Fibroblast of villous mesenchyme (primary cell): ENCODE data around the gene HMGB1. TPM values are rescaled to one million over a fixed set of nuclear protein-coding genes. Genes with fewer than 3 reads are reported as not detected.
"Not testable (repeated sequence)": the region's sequence is repeated elsewhere in the genome, so short reads cannot be mapped to it uniquely, and the experiment has no call there.

ENCODE experiments used
- DNase-seq: peaks from one replicate; pipeline ENCODE4 v3.0.0-alpha.2; 2010; ENCODE audit warnings: low read depth
- H3K4me3 ChIP-seq: 2 replicates; pipeline ENCODE4 v1.5.1; 2011; ENCODE audit warnings: low read depth, mild to moderate bottlenecking, low read length
- CTCF ChIP-seq: IDR thresholded peaks from 2 replicates; pipeline ENCODE4 v1.5.1; 2012; ENCODE audit warnings: low read depth, mild to moderate bottlenecking, low read length; ENCODE audit not compliant: insufficient read depth
- total RNA-seq: library from RNA; depleted of rRNA; stranded (reverse); fragments of >200 nt; gene quantifications from 2 replicates; pipeline ENCODE4 v1.2.3, GENCODE V29; 2012

The HMGB1 gene
- total RNA-seq, 1 donor: 115 TPM

- TF ChIP-seq CTCF: no peak
- no peak overlapping the region for H3K4me3 ChIP-seq
- DNase-seq: no peak
These were observed 8.3 kb downstream of the HMGB1 start for GRCh38 chr13:30457306-30457891.

- TF ChIP-seq CTCF: no peak
- no peak overlapping the region for H3K4me3 ChIP-seq
- no peak for DNase-seq
These were observed 9.4 kb downstream of the HMGB1 start for GRCh38 chr13:30456290-30456689.

GRCh38 chr13:30454991-30455390 lies 10.7 kb downstream of the HMGB1 start:
- H3K4me3 ChIP-seq: no peak overlapping the region
- no peak for TF ChIP-seq CTCF
- DNase-seq: no peak

GRCh38 chr13:30453727-30454126 lies 12.0 kb downstream of the HMGB1 start:
- TF ChIP-seq CTCF: peak; percentile 17
- DNase-seq: peak; percentile 22
- no peak overlapping the region for H3K4me3 ChIP-seq

- H3K4me3 ChIP-seq, DNase-seq: not testable (repeated sequence)
These were observed 14.3 kb downstream of the HMGB1 start for GRCh38 chr13:30451476-30451875.

GRCh38 chr13:30450066-30450465 lies 15.7 kb downstream of the HMGB1 start:
- TF ChIP-seq CTCF: no peak
- no peak overlapping the region for H3K4me3 ChIP-seq
- no peak for DNase-seq

GRCh38 chr13:30448441-30448840 lies 17.3 kb downstream of the HMGB1 start:
- no peak for TF ChIP-seq CTCF
- no peak overlapping the region for H3K4me3 ChIP-seq
- DNase-seq: no peak
